ENCODE data around the gene TTC39C.
"Not testable (repeated sequence)": the region's sequence is repeated elsewhere in the genome, so short reads cannot be mapped to it uniquely, and the experiment has no call there.

TTC39C gene

GRCh38 chr18:24015639-24016631 is 1.4 kb downstream of the TTC39C start:
- no peak for DNase-seq

DNA sequence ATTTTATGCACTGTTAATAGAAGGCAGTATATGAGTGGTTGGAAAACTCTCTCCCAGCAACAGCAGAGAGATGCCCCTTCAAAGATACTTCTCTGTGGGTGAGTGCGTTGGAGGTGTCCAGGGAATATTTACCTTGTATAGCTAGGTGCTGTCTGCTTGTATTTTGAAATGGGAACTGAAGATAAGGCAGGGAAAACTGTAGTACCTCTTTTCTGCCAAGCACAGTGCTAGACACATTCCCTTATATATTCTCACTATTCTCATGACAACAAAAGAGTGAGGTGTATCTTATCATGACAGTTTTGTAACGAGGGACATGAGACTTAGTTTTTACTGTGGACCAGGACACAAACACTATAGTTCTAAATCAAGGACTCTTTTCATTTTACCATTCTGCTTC is 2.1 kb downstream of the TTC39C start:
- DNase-seq = no peak

DNA sequence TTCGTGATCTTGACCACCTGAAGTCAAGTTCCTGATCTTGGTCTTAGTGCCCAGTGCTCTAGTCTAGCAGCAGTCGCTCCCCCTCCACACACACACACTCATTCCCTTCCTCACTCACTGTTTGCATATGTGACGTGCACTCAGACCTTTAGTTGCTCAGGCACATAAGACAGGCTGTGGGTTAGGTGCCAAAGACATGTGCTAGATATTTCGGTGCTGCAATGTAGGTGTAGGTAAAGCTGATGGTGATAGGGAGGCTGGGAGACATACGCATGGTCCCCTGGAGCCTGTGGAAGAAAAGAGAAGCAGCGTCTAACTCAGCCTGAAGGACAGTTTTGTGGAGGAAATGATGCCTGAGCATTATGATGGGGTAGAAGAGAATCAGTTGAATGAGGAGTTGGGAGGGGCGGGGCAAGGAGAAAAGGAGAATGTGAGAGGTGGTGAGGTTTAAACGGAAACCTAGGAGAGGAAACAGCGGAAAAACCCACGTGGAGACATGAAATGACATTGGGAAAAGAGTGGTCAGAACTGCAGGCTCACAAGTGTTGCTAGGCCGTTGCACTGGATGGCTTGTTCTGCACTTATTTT is 3.8 kb downstream of the TTC39C start:
- DNase-seq = no peak

GRCh38 chr18:24019641-24020331 is 5.2 kb downstream of the TTC39C start:
- DNase-seq = no peak

GRCh38 chr18:24021505-24021904 is 7.0 kb downstream of the TTC39C start:
- DNase-seq = no peak

- no peak for DNase-seq
Observed at GRCh38 chr18:24022161-24022560, 7.6 kb downstream of the TTC39C start.

DNA sequence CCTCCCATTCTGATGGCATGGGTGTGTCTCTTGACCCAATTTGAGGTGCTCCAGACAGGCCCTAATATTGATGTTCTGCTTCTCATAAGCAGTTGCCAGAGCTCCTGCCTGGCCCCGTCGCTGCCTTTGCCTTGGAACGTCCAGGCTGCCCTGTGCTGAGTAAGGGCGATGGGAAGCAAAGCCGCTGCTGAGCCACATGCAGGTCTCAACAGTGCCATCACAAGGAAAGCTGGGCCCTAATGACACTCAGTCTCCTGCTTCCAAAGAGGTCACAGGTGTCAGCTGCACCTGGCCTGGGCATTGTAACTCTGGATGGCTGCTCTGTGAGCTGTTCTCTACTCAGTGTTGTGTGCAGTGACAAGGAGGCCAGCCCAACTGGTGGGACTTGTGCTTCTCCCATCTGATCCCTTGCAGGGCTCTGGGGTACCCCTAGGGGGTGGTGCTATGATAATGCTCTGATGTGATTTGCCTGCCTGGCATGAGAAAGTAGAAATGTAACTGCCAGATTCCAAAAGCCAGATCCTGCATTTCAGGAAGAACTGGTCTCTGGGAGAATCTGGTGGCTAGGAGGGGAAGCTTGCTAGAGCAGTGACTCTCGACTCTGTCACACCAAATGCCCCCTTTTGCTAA is 8.7 kb downstream of the TTC39C start:
- DNase-seq = no peak

DNA sequence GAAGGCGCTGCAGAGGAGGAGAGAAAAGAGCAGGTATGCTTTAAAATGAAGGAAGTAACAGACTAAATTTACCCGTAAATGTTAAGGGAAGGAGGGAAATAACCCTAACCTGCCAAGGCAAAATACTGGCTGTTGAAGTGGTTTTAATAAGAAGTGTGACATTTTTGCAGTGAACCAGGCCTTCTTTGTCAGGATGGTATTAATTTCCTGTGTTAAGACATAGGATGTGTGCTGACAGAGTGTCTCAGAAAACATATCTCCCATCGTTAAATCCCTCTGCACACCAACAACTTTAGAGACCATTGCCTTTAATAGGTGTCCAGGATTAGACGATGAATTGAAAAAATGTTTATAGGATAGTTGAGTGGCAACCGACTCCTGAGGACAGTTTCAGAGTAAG is 9.9 kb downstream of the TTC39C start:
- DNase-seq = no peak

DNA sequence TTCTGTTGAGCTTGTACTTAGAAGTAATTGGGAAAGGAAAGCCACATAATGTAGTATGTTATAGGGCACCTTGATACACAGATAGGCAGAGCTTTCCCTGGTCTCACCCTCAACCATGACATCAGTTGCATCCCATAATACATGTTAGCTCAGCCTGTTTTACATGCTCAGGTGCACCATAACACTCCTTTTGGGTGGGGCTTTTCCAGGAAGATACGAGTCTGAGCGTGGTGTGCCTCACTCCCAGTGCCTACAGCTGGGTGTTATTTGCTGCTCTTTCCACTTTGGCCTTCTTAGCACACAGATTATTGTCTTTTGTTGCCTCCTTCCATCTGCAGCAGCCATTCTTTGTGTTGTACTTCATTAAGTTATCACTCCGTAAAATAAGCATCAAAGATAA is 11.9 kb downstream of the TTC39C start:
- DNase-seq = no peak

- peak in 1 of 56 donors; percentile 14 for DNase-seq
Observed at GRCh38 chr18:24027156-24027827, 12.7 kb downstream of the TTC39C start.

GRCh38 chr18:24028946-24029345 is 14.4 kb downstream of the TTC39C start:
- not testable (repeated sequence) for DNase-seq

DNA sequence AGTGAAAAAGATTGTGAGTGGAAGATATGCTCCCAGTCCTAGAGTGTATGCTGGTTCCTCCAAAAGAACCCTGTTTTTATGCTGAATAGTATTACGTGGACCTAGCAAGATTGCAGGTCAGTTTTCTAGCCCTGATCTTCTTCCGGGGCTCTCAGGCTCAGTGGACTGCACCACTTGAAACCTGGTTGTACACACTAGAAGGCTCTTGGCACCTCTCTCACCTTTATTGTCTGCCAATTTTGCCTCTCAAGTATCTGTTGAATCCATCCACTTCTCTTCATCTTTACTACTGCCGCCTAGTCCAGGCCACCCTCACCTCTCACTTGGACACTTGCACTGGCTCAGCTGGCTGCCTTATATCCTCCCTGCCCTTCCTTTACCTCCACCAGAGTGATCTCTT is 16.8 kb downstream of the TTC39C start:
- no peak for DNase-seq

DNA sequence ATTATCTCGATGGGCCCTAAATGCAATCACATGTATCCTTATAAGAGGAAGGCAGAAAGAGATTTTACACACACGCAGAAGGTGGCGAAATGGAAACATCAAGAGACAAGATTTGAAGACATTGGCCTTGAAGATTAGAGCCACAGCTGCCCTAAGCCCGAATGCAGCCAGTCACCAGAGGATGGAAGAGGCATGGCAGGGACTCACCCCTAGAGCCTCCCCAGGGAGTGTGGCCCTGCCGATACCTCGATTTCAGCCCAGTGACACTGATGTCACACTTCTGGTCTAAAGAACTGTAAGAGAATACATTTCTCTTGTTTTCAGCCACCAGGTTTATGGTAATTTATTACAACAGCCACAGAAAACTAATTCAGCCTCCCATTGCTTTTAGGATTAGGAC is 17.4 kb downstream of the TTC39C start:
- DNase-seq = no peak

DNA sequence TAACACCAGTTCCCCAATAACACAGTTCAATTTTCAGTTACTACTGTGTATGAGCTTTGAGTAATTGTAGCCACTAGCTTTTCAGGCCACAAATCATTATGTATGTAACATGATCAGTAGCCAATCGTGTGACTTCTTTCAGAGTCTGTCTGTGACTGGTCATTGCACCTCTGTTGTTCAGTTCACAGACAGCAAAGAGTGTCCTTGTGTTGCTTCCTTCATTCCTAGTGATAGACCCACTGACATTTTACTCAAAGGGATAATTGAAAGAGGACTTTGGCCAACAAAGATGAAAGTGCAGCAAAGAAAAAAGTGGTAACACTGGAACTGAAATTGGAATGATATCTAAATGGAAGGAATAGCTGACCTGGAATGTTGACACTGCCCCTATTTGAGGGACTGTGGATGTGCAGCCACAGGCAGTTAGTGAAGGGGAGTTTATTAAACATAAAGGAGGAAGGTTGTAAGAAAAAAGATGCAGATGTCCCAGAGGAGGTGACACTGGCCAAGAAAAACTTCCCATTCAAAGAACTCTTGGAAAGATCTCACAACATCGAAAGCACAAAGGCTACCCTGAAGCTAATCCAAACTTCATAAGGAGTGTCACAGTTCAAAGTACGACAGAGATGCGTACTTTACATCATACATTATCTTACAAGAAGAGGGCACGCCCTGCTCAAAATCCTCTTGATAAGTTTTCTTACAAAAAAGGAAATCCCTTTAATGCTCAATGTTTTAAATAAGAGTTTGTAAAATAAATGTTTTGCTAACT is 19.3 kb downstream of the TTC39C start:
- no peak for DNase-seq

- DNase-seq = no peak
Observed at GRCh38 chr18:24035316-24035715, 20.8 kb downstream of the TTC39C start.

DNA sequence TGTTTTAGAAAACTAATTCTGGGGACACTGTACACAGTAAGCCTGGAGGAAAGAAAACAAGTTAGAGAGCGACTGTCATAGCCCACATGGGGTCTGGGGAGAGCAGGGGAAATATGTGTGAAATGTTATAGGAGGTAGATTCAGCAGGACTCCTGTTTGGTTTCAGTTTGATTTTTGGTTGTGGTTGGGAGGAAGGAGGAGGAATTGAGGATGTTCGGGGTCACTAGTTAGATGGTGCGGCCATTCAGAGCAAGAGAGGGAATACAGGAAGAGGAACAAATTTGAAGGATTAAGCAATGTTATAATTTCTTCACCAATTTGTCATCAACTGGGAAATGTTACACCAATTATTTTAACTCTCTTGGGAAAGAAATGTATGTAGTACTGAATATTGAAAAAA is 25.1 kb downstream of the TTC39C start:
- DNase-seq = no peak

DNA sequence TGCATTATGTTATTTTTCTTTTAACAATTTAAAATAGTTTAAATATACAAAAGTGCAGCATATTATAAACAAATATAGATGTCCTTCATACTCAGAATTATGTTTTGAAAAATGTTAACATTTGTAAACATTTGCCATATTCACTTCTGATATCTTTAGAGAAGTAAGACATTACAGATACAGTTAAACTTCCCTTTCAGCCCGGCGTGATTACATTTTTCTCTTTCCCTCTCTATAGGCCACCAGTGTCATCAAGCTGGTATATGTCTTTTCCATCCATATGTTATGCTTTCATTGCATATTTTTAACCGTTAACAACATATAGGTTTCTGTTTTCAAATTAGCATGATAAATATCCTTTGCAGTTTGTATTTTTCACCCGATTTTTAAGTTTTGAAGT is 27.1 kb downstream of the TTC39C start:
- no peak for DNase-seq

DNA sequence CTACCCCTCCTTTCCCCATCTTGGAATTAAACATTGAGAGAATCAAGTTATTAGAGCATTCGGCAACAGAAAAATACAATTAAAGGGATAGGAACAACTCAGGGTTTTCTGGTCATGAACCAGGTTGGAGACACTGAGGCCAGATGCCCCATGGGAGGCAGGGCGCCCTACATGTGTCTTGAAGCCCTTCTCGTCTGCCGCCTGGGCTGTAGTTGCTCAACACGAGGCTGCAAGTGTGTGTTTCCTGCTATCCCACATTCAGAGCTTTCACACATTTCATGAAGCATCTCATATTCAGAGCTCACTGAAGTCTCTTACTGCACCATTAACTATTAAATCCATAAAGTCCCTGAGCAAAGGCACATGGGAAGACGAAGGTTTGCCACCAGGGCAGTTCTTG is 28.8 kb downstream of the TTC39C start:
- no peak for DNase-seq

DNA sequence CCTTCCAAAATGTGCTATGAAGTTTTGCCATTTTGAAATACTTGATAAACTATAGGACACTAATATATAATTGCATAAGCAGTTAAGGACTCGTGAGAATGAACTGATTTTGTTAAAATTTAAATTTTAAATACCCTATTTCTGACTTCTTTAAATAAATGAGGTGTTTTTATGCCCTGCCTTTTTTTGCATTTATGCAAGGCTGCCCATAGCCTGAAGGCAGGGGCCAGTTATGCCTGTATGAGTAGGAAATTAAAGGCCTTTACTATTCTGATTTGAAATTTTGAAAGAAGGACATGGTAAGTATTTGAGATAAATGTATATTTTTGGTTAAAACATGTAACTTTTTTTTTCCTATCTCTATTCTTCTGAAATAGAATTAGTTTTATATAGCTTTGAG is 33.7 kb downstream of the TTC39C start:
- no peak for DNase-seq

DNA sequence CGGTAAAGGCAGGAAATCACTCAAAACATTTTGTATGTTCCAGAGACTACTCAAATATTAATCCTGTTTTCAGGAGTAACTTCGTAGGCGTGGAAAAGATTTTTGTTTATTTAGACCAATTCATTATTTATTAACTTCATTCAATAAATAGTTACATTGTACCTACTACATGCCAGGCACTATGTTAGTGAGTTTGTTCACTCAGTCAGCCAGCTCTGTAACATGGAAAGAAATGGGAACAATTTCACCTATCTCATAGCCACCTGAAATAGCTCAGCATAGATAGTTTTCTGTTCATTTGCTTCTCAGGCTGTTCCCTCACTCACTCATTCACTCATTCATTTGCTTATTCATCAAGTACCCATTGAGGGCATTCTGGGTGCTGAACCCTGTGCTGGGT is 34.6 kb downstream of the TTC39C start:
- DNase-seq = no peak

Measured in nucleus accumbens (tissue), 56 donors.